Activated CD4-positive, alpha-beta T cell treated with anti-CD3 and anti-CD28 coated beads, Interleukin-2, amount 50 U/mL, for 48 hours (primary cell): ENCODE data around the gene PROSER3.

Experiments used
- DNase-seq, 2 experiments: peaks; one replicate each; pipeline ENCODE4 v3.0.0-alpha.2; 2020

PROSER3 gene

DNA sequence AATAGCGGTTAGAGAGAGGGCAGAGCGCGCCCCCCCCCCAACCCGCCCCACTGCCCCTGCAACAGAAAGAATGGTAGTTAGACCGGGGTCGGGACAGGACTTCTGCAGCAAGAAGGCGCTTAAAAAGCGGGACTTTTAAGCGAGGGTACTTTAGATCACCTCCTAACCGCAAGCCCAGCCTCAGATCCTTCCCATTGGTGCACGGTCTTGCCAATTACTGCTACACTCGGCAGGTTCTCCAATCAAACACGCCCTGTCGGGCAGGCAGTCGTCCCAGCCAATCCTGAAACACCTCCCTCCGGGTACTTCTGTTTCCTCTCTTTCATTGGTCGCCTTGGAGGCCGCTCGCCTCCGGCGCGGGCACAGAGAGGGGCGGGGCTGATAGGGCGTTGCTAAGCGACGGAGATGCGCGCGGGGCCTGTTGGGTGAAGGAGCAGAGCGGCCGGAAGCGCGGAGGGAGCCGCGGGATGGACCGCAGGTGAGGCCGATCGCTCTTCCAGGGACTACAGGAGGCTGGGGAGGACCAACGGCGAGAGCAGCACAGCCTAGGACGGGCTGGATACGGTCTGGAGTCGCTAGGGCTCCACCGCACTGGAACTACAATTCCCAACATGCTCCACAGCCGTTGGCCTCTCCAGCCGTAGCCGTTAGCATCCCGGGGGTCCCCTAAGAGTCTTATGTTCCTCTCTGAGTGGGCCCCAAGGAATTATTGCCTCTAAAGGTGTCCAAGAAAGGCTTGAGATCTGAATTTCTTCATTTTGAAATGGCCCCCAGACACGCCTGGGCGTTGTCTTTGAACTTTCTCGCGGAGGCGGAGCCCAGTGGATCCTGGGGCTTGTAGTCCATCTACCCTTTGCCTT is at the start of gene PROSER3:
Gene PROSER3 (plus strand): TSS at position 428 of the 860 bp plus-strand sequence. CDS start 40 bp downstream, at position 468.
- peak; percentile 98 to 99 for DNase-seq

DNA sequence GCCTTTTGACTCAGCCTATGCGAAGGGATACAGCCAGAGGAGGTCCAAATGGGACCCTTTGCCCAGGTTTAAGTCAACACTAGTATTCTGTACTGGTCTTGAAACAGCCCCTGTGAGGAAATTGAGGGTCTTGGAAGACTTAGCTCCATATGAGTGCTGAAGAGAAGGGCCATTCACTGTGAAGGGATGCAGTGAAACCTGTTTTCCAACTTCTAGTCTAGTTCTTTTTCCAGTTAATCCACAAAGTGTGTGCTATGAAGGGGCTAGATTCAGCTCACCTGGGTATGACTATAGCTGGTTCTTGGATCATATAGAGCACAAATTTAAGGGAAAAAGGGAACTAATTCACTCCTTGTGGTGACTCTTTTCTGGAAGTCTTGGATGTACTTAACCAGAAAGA is 49.6 kb upstream of the PROSER3 start:
- no peak for DNase-seq

DNA sequence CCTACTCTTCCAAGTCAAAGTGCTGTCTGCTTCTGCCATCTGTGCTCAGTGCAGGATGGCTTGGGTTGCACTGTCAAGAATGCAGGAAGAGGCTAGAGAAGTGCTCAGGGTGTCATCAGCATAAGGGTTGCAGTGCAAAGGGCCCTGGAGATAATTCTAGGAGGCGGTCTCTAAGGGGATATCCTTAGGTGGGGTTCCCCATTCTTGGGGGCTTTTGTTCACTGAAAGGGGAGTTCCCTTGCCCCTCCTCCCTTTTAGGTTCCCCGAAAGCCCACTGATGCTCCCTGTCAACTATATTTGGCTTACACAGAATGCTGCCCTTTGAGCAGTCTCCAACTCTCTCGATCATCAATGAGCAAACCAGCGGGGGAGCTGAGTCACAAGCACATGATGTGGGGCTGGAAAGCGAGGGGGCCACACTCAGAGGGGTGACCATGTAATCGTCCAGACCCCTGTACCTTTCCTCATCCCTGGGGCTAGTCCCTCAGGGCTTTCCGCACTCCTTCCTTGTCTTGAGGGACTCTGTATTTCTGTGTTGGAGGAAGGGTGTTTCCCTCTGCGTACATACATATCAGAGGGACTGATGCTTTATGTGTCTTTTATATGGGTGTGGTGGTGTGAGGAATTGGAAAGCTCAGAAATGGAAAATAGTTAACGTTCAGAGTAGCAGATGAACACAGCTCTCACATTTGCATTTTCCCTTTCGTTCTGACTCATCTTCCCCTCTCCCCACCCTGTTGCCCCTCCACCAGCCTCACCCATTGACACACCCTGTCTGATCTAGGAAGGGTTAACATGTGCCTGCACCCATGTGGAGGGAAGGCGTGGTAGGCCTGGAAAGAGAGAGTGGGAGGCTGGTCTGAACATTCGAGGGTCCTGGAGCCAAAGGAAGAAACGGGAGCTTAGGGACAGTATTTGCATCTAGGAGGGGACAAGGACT is 46.9 kb upstream of the PROSER3 start:
- peak; percentile 73 to 80 for DNase-seq

DNA sequence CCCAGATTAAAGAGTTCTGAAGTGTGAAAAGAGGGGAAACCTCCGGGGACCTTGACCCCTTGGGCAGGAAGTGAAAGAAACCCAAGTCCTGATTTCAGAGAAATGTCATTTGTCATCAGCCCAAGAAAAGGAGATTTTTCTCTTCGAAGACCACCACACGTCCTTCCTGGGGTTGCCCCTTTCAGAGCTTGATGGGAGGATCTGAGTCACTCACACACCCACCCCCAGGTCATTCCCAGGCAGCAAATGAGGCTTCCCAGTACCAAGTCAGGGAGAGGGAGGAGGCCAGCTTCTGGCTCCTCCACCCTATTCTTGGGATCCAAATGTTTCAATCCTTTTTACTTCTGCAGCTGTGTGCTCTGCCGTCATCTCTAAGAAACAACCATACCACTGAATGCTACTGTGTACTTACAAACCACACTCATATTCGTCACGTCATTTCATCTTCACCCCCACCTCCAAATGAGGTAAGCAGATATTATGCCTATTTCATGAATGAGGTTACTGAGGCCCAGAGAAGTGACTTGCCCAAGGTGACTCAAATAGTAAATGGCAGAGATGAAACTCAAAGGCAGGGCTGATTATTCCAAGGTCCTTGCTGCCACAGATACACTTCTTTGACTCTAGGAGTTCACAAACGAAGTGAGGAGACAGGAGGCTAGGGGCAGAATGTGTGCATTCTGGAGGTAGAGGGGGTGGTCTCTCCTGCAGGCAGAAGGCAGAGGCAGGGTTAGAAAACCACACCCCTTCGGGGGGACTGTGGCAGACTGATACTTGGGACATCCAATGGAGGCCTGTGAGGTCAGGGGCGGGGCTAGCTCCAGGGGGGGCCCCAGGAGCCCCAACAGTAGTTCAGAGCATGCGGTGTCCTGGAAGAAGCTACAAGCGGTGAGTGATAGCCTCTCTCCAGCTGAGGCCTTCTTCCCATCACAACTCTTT is 45.1 kb upstream of the PROSER3 start:
- peak; percentile 86 to 91 for DNase-seq

DNA sequence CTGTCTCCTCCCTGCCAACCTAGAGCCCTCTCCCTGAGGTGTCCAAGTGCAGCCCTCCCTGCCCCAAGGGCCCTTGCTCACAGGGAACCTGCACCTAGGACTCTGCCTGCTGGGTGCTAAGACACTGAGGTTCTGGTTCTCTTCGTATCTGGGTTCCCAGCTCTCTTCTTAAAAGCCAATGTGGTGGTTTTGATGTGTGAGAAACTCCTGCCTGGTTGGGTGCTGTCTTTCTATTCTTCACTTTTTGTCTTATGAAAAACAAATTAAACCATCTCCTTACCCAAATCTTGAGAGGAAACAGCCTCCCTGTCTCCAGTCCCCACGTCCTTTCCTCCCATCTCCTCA is 44.5 kb upstream of the PROSER3 start:
- DNase-seq: no peak

DNA sequence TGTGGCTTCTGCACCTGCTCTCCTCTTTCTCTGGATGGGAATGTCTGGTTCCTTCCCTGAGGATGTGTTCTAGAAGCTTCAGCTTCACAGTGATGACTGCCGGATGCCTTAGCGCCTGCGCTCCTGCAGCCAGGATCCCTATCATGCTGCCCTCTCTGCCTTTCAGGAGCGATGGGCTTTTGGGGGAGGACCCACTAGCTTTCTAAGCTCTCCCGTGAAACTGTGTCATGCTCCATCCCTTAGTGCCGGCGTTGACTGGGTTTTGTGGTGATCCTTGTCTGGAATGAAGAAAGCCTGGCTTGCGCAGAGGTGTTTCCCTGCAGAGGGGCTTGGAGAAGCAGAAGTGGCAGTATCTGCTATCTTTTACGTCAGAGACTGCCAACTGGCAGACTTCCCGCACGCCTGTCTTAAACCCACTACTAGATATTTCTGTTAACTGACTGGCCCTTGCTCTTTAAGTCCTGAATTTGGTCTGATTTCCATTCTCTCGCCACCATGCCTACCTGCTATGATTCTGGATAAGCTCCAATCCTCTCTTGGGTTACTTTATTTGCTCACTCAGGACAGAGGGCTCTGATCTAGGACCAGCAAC is 44.0 kb upstream of the PROSER3 start:
- peak; percentile 19 to 20 for DNase-seq

DNA sequence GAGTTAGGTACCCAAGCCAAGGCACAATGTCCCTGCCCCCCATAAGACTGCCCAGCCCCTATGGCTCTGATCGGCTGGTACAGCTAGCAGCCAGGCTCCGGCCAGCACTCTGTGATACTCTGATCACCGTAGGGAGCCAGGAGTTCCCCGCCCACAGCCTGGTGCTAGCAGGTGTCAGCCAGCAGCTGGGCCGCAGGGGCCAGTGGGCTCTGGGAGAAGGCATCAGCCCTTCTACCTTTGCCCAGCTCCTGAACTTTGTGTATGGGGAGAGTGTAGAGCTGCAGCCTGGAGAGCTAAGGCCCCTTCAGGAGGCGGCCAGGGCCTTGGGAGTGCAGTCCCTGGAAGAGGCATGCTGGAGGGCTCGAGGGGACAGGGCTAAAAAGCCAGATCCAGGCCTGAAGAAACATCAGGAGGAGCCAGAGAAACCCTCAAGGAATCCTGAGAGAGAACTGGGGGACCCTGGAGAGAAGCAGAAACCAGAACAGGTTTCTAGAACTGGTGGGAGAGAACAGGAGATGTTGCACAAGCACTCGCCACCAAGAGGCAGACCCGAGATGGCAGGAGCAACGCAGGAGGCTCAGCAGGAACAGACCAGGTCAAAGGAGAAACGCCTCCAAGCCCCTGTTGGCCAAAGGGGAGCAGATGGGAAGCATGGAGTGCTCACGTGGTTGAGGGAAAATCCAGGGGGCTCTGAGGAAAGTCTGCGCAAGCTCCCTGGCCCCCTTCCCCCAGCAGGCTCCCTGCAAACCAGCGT is 43.2 kb upstream of the PROSER3 start:
- peak; percentile 50 to 58 for DNase-seq

DNA sequence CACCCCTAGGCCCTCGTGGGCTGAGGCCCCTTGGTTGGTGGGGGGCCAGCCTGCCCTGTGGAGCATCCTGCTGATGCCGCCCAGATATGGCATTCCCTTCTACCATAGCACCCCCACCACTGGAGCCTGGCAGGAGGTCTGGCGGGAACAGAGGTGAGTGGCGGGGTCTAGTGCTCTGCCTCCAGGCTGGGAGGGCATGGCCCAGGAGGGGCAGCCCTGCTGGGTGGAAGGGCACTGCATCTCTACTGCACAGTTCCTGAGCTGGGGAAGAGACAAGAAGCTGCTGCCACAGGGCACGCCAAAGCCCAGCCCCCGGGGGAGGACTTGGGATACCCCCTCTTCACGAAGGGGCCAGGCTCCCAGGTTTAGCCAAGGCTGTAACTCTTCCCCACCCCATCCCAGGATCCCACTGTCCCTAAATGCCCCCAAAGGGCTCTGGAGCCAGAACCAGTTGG is 42.6 kb upstream of the PROSER3 start:
- DNase-seq: peak in 1 of 2 experiments; percentile 30

DNA sequence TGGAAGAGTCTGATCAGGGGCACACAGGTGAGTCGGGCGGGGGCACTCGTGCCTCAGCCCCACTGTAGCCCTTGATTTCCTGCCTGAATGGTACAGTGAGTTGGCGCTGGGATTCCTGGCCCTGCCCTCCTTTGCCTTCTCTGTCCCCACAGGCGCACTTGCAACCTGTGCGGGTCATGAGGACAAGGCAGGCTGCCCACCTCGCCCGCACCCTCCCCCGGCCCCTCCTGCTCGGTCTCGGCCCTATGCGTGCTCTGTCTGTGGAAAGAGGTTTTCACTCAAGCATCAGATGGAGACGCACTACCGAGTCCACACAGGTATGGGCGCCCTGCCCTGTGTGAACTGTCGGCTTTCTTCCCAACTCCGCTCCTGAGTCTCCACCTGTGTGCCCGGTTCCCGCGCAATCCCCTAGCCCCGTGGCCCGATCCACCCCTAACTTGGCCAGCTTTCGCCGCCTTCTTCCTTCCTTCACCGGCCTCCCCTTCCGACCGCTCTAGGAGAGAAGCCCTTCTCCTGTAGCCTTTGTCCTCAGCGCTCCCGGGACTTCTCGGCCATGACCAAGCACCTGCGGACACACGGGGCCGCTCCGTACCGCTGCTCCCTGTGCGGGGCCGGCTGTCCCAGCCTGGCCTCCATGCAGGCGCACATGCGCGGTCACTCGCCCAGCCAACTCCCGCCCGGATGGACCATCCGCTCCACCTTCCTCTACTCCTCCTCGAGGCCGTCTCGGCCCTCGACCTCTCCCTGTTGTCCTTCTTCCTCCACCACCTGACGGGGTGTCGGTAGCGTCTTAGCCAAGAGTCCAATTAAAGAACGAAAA is 41.8 kb upstream of the PROSER3 start:
- DNase-seq: peak; percentile 40 to 46

DNA sequence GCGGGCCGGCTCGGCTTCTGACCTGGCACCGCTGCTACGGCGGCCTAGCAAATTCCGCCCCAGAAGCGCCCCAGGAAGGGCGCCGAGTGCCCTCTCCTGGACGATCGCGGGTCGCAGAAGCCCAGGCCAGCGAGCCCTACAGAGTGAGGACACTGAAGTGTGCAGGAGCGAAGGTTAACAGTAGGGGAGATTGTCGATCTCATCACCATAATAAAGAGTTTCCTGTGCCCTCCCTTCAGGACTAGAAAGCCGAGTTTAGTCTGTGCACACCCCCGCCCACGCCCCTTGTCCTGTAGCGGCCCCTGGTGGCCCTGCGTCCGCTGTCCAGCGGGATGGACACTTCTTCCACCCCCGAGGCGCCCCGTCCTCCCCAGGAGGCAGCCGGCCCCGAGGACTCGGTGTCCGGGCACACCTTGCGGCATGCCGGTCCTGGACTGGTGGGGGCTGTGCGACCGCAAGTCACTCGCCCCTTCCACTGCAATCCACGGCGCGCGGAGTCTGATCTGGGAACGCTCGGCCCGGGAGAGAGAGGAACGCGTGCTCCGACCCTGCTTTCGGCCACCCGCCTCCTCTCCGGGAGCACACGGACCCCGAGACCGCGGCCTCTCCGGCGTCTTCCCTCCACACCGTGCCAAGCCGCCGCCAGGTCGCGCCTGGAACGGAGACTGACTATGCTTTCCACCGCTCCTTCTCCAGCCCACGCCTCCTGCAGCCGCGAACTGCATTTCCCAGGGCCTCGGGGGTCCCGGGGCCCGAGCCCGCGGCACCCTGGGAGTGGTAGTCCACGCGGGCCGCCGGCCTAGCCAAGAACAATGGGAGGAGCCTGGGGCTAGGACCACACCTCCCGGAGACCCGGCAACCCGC is 40.9 kb upstream of the PROSER3 start:
- peak; percentile 96 to 97 for DNase-seq

DNA sequence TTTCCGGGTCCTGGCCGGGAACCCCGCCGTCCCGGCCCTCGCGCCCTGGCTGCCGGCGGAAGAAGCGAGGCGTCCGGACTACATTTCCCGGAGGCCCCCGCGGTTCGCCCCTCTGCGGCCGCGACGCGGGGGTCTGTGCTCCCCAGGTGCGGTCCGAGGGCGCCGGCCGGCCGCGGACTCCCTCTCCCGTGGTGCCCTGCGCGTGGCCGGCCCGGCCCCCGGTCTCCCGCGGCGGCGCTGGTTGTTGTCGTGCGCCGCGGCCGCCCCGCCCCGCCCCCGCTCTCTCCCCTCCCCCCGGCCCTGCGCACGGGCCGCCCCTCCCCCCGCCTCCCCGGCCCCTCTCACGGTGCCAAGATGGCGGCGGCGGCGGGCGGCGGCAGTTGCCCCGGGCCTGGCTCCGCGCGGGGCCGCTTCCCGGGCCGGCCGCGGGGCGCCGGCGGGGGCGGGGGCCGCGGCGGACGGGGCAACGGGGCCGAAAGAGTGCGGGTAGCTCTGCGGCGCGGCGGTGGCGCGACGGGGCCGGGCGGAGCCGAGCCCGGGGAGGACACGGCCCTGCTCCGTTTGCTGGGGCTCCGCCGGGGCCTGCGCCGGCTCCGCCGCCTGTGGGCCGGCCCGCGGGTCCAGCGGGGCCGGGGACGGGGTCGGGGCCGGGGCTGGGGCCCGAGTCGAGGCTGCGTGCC is 40.2 kb upstream of the PROSER3 start, which contains the start of gene KMT2B:
Gene KMT2B (plus strand): TSS at position 339 of the 680 bp plus-strand sequence. CDS start 16 bp downstream, at position 355.
- DNase-seq: no peak

DNA sequence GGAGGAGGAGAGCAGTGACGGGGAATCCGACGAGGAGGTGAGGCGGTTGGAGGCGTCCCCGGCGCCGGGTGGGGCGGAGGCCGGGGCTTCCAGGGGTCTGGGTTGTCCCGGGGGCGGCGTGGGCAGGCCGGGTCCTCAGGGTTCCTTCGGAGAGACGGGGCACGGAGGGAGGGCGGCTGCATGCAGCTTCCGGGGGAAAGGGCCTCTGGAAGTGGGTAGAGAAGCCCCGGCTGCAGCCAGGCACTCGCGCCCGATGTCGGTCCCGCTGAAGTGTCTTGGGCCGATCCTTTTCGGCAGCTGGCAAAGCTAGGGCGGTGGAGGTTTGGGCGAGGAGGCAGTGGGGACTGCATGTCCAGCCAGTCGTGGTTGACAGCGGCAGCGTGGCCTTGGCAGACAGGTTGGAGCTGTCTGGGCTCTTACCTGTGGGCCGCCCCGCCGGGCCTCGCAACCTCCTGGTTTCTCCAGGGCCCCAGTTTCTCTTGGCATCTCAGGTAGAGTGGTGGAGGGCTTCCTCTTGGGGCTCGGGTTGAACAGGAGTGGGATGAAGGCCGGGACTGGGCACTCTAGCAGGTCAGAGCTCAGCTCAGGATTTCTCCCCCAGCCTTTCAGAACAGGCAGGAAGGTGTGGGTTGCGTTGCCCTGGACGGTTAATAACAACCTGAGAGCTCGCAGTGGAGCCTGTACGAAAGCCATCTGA is 39.5 kb upstream of the PROSER3 start:
- peak; percentile 66 to 71 for DNase-seq

DNA sequence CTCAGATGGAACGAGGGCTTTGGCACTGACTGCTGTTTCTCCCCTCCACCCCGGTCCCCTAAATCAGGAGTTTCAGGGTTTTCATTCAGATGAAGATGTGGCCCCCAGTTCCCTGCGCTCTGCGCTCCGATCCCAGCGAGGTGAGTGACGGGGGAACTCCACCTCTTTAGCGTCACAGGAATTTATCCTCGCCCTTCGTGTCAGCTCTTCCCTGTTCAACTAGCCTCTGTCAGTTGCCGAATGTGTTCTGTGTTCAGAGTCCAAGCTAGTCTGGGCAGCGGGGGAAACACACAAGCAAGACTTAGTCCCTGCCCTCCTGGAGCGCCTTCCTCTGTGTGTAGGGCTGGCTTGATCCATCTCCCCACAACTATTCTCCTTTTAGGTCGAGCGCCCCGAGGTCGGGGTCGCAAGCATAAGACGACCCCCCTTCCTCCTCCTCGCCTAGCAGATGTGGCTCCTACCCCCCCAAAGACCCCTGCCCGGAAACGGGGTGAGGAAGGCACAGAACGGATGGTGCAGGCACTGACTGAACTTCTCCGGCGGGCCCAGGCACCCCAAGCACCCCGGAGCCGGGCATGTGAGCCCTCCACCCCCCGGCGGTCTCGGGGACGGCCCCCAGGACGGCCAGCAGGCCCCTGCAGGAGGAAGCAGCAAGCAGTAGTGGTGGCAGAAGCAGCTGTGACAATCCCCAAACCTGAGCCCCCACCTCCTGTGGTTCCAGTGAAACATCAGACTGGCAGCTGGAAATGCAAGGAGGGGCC is 38.4 kb upstream of the PROSER3 start:
- no peak for DNase-seq

DNA sequence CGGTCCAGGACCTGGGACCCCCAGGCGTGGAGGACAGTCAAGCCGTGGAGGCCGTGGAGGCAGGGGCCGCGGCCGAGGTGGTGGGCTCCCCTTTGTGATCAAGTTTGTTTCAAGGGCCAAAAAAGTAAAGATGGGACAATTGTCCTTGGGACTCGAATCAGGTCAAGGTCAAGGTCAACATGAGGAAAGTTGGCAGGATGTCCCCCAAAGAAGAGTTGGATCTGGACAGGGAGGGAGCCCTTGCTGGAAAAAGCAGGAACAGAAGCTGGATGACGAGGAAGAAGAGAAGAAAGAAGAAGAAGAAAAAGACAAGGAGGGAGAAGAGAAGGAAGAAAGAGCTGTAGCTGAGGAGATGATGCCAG is 37.8 kb upstream of the PROSER3 start:
- DNase-seq: no peak

DNA sequence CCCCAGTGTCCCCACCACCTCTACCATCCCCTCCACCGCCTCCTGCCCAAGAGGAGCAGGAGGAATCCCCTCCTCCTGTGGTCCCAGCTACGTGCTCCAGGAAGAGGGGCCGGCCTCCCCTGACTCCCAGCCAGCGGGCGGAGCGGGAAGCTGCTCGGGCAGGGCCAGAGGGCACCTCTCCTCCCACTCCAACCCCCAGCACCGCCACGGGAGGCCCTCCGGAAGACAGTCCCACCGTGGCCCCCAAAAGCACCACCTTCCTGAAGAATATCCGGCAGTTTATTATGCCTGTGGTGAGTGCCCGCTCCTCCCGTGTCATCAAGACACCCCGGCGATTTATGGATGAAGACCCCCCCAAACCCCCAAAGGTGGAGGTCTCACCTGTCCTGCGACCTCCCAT is 37.3 kb upstream of the PROSER3 start:
- DNase-seq: no peak

DNA sequence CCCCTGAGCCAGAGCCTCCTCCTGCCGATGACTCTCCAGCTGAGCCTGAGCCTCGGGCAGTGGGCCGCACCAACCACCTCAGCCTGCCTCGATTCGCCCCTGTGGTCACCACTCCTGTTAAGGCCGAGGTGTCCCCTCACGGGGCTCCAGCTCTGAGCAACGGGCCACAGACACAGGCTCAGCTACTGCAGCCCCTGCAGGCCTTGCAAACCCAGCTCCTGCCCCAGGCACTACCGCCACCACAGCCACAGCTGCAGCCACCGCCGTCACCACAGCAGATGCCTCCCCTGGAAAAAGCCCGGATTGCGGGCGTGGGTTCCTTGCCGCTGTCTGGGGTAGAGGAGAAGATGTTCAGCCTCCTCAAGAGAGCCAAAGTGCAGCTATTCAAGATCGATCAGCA is 36.6 kb upstream of the PROSER3 start:
- no peak for DNase-seq

DNA sequence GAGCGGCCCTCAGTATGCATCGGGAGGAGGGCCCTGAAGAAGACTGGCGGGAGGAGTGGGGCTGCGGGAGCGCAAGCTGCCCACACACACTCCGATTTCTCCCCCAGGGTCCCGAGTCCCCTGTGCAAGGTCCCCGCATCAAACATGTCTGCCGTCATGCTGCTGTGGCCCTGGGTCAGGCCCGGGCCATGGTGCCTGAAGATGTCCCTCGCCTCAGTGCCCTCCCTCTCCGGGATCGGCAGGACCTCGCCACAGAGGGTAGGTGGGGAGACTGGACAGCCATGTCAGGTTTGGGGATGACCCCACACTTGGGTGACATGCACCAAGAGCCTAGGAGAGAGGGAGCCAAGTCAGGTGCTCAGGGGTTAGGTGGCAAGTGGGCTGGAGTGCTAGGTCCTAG is 35.5 kb upstream of the PROSER3 start:
- DNase-seq: no peak
